ENCODE data around the gene DLX1.

GRCh38 chr2:172079416-172079815 lies 5.9 kb upstream of the DLX1 start:
- TF ChIP-seq CTCF (conservative IDR thresholded peaks at IDR 0.05) (no peak), EZH2 (IDR thresholded peaks at IDR 0.05; ENCODE audit: low read depth) (no peak)

Measured in PC-9 (cell line).